Ishikawa (cell line): ENCODE data around the gene UBL3.

Experiments
- CEBPB ChIP-seq: IDR thresholded peaks from 2 replicates; pipeline ENCODE4 v1.6.1; 2012
- CREB1 ChIP-seq: IDR thresholded peaks from 2 replicates; pipeline ENCODE4 v1.6.1; 2012; ENCODE audit warnings: low read depth
- EGR1 ChIP-seq: IDR thresholded peaks from 2 replicates; pipeline ENCODE4 v1.6.1; 2012
- EP300 ChIP-seq: IDR thresholded peaks from 2 replicates; pipeline ENCODE4 v1.6.1; 2012; ENCODE audit warnings: borderline replicate concordance
- FOXM1 ChIP-seq: IDR thresholded peaks from 2 replicates; pipeline ENCODE4 v1.6.1; 2012; ENCODE audit warnings: low read depth, borderline replicate concordance
- MAX ChIP-seq: IDR thresholded peaks from 2 replicates; pipeline ENCODE4 v1.6.1; 2012
- NFIC ChIP-seq: IDR thresholded peaks from 2 replicates; pipeline ENCODE4 v1.6.1; 2012
- RAD21 ChIP-seq: IDR thresholded peaks from 2 replicates; pipeline ENCODE4 v1.6.1; 2012; ENCODE audit warnings: low read depth
- REST ChIP-seq: IDR thresholded peaks from 2 replicates; pipeline ENCODE4 v1.6.1; 2012; ENCODE audit warnings: low read depth, mild to moderate bottlenecking
- TAF1 ChIP-seq: IDR thresholded peaks from 2 replicates; pipeline ENCODE4 v1.6.1; 2012; ENCODE audit warnings: low read depth, mild to moderate bottlenecking
- TCF12 ChIP-seq: IDR thresholded peaks from 2 replicates; pipeline ENCODE4 v1.6.1; 2012; ENCODE audit warnings: low read depth
- TEAD4 ChIP-seq: IDR thresholded peaks from 2 replicates; pipeline ENCODE4 v1.6.1; 2012
- USF1 ChIP-seq: IDR thresholded peaks from 2 replicates; pipeline ENCODE4 v1.6.1; 2012
- YY1 ChIP-seq: IDR thresholded peaks from 2 replicates; pipeline ENCODE4 v1.6.1; 2012; ENCODE audit warnings: low read depth
- ZBTB7A ChIP-seq: IDR thresholded peaks from 2 replicates; pipeline ENCODE4 v1.6.1; 2012; ENCODE audit warnings: low read depth

The UBL3 gene

GRCh38 chr13:29722415-29722814, 128.0 kb downstream of the UBL3 start:
- TF ChIP-seq TAF1 (no peak), YY1 (no peak), MAX (no peak), TEAD4 (no peak), TCF12 (no peak), EGR1 (no peak), ZBTB7A (no peak), NFIC (no peak), REST (no peak), FOXM1 (no peak), CEBPB (no peak), USF1 (no peak), RAD21 (no peak), EP300 (no peak), CREB1 (no peak)

- TF ChIP-seq USF1 = no peak
- no peak for TF ChIP-seq YY1
- no peak for TF ChIP-seq EP300
- TF ChIP-seq TCF12 = no peak
- TF ChIP-seq TEAD4 = no peak
- no peak for TF ChIP-seq REST
- no peak for TF ChIP-seq ZBTB7A
- TF ChIP-seq RAD21 = no peak
- TF ChIP-seq CREB1 = no peak
- no peak for TF ChIP-seq TAF1
- no peak for TF ChIP-seq NFIC
- no peak for TF ChIP-seq EGR1
- no peak for TF ChIP-seq FOXM1
- TF ChIP-seq MAX = no peak
- no peak for TF ChIP-seq CEBPB
Measured at GRCh38 chr13:29721766-29722165, 128.7 kb downstream of the UBL3 start.

- TF ChIP-seq TEAD4 = no peak
- no peak for TF ChIP-seq TCF12
- no peak for TF ChIP-seq CEBPB
- TF ChIP-seq RAD21 = no peak
- TF ChIP-seq FOXM1 = no peak
- no peak for TF ChIP-seq TAF1
- TF ChIP-seq EP300 = no peak
- TF ChIP-seq USF1 = no peak
- no peak for TF ChIP-seq ZBTB7A
- TF ChIP-seq YY1 = no peak
- TF ChIP-seq EGR1 = no peak
- TF ChIP-seq REST = no peak
- TF ChIP-seq MAX = no peak
- TF ChIP-seq CREB1 = no peak
Measured at GRCh38 chr13:29718694-29719093, 131.7 kb downstream of the UBL3 start.

- TF ChIP-seq MAX (no peak), ZBTB7A (no peak), NFIC (no peak), REST (no peak), FOXM1 (no peak), EP300 (no peak), CREB1 (no peak), YY1 (no peak), TCF12 (no peak), TEAD4 (no peak), TAF1 (no peak), RAD21 (no peak), EGR1 (no peak), CEBPB (no peak)
Measured at GRCh38 chr13:29716493-29716892, 133.9 kb downstream of the UBL3 start.
